ENCODE measurements around the gene RAB11A. TPM values are rescaled to one million over a fixed set of nuclear protein-coding genes. Genes with fewer than 3 reads are reported as not detected.

Gene RAB11A
- total and polyA plus RNA-seq, 9 donors: 47.0 to 249 (median 139) TPM

DNA sequence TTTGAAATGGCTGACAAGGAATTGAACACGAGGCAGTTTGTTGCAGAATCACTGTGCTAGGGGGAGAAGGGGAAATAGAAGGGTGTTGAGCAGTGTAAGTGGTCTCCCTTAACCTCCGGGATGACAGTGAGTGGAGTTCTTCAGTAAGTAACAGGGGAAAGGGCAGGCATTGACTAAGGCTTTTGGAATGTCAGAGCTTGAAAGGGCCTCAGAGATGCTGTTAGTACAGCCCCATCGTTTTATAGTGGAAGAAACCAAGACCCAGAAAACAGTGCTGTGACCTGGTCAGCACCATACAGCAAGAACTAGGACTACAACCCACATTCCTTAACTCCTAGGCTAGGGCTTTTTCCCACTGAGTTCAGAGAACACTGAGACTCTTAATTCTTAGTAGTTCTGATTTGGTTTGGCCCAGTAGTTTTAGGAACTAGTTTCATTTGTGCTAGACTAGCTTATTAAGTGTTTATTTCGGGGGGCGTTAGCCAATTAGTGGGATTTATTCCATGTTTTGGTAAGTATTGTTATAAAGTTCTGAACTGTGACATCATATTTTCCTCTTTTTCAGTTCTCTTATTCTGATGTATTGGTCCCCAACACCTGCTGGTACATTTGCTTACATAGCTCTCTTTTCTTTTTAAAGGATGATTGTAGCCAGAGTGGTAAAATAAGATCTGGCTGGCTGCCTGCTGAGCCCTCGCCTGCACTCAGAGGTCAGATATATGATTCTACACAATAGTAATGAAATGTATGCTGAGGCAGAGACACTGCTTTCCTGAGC, 34.2 kb downstream of the RAB11A start:
- Histone ChIP-seq H3K27me3 (no peaks in the 10 kb centered on the region), H3K27ac (no peak overlapping the region), H3K9me3 (no peaks in the 10 kb centered on the region), H3K4me1 (ENCODE audit: insufficient read depth) (peaks cover 2% of the 10 kb centered on the region), H3K36me3 (no peaks in the 10 kb centered on the region), H3K4me3 (no peak overlapping the region)
- WGBS, 3 donors: 62 to 70% (median 67%) methylated on average over 6 of the region's 6 CpGs
- no peak for DNase-seq
- TF ChIP-seq POLR2A (IDR thresholded peaks at IDR 0.05): no peak
- TF ChIP-seq, protein P1, sequence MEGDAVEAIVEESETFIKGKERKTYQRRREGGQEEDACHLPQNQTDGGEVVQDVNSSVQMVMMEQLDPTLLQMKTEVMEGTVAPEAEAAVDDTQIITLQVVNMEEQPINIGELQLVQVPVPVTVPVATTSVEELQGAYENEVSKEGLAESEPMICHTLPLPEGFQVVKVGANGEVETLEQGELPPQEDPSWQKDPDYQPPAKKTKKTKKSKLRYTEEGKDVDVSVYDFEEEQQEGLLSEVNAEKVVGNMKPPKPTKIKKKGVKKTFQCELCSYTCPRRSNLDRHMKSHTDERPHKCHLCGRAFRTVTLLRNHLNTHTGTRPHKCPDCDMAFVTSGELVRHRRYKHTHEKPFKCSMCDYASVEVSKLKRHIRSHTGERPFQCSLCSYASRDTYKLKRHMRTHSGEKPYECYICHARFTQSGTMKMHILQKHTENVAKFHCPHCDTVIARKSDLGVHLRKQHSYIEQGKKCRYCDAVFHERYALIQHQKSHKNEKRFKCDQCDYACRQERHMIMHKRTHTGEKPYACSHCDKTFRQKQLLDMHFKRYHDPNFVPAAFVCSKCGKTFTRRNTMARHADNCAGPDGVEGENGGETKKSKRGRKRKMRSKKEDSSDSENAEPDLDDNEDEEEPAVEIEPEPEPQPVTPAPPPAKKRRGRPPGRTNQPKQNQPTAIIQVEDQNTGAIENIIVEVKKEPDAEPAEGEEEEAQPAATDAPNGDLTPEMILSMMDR (IDR thresholded peaks at IDR 0.05): no peak
- no peak for TF ChIP-seq EP300 (IDR thresholded peaks at IDR 0.05)
- intact Hi-C loops (cut with DNase I): no loop called here

- intact Hi-C loops (cut with DNase I): no loop called here
- no peak for DNase-seq
- peaks cover 2% of the 10 kb centered on the region for H3K4me1 ChIP-seq (ENCODE audit: insufficient read depth)
- no peaks in the 10 kb centered on the region for H3K36me3 ChIP-seq
- H3K4me3 ChIP-seq: no peak overlapping the region
- no peak overlapping the region for H3K27ac ChIP-seq
- 39 to 43% (median 41%) methylated on average over 4 of the region's 4 CpGs for WGBS, 3 donors
- no peaks in the 10 kb centered on the region for H3K27me3 ChIP-seq
- TF ChIP-seq, protein P1 (IDR thresholded peaks at IDR 0.05): no peak
- TF ChIP-seq POLR2A (IDR thresholded peaks at IDR 0.05) (no peak), EP300 (IDR thresholded peaks at IDR 0.05) (no peak)
- H3K9me3 ChIP-seq: no peaks in the 10 kb centered on the region
Measured at GRCh38 chr15:65904301-65904700, 35.0 kb downstream of the RAB11A start.

GRCh38 chr15:65906396-65906795, 37.1 kb downstream of the RAB11A start:
- H3K9me3 ChIP-seq: no peaks in the 10 kb centered on the region
- DNase-seq: no peak
- no peak overlapping the region for H3K4me3 ChIP-seq
- H3K27ac ChIP-seq: no peak overlapping the region
- 87 to 95% (median 91%) methylated on average over 1 of the region's 1 CpG for WGBS, 3 donors
- H3K36me3 ChIP-seq: no peaks in the 10 kb centered on the region
- H3K4me1 ChIP-seq (ENCODE audit: insufficient read depth): peaks cover 2% of the 10 kb centered on the region
- TF ChIP-seq POLR2A (IDR thresholded peaks at IDR 0.05): no peak
- no peak for TF ChIP-seq EP300 (IDR thresholded peaks at IDR 0.05)
- TF ChIP-seq, protein P1 (IDR thresholded peaks at IDR 0.05): no peak
- H3K27me3 ChIP-seq: no peaks in the 10 kb centered on the region
- intact Hi-C loops (cut with DNase I): no loop called here

DNA sequence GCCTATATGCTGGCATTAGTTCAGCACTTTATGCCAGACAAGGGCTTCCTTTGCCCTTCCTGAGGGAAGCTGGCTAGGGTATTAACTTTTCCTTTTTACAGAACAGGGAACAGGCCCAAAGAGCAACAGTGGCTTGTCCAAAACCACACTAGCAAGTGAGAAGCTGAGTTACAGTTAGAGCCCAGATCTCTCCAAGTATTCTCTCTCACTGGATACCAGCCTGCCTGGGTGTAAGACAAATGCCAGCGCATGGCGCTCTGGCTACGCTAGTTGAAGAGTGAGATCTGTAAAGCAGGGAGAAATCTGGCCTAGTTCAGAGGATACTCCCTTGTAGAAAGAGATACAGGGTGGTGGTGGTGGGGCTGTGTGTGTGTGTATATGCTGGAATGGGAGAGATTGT, 38.4 kb downstream of the RAB11A start:
- Histone ChIP-seq H3K9me3 (no peaks in the 10 kb centered on the region), H3K27ac (no peak overlapping the region), H3K4me3 (no peak overlapping the region), H3K4me1 (ENCODE audit: insufficient read depth) (peaks cover 2% of the 10 kb centered on the region), H3K27me3 (no peaks in the 10 kb centered on the region), H3K36me3 (no peaks in the 10 kb centered on the region)
- WGBS, 3 donors: 97 to 100% (median 98%) methylated on average over 3 of the region's 3 CpGs
- TF ChIP-seq EP300 (IDR thresholded peaks at IDR 0.05): no peak
- TF ChIP-seq, protein P1 (IDR thresholded peaks at IDR 0.05): no peak
- TF ChIP-seq POLR2A (IDR thresholded peaks at IDR 0.05): no peak
- DNase-seq: no peak
- intact Hi-C loops (cut with DNase I): no loop called here
